Measurements from ENCODE around the gene APAF1.

Gene APAF1

DNA sequence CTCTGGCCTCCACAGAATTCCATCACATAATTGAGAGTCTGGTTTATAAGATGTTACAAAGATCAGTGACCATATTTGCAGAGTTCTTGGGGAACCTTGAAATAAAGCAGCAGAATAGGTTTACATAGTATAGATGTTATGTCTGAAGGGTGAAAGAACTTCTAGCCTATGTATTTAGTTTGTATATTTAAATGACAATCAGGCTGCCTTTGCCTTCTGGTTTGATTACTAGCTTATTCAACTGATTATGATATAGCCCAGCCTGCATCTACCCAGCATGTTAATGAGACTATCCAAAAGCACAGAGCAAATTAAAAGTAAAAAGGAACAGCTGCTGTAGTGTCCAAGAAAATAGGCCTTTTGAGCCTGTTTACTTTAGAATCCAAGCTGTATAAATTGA, 85.3 kb downstream of the APAF1 start:
- Histone ChIP-seq H3K9ac (ENCODE audit: low read length) (no peak overlapping the region), H2AFZ (ENCODE audit: low read length) (no peak overlapping the region), H3F3A (ENCODE audit: insufficient read depth, low read length) (no peaks in the 10 kb centered on the region), H3K9me2 (ENCODE audit: low read depth, low read length) (no peaks in the 10 kb centered on the region), H3K4me1 (ENCODE audit: insufficient read depth, low read length, severe bottlenecking) (no peaks in the 10 kb centered on the region), H4K20me1 (ENCODE audit: insufficient read depth, low read length) (no peaks in the 10 kb centered on the region), H3K36me3 (ENCODE audit: insufficient read depth, low read length) (peaks cover 31% of the 10 kb centered on the region; the same call in 1 of the 2 replicates), H3K27ac (ENCODE audit: low read depth, low read length, poor library complexity, severe bottlenecking) (no peak overlapping the region), H3K9me3 (ENCODE audit: low read length) (no peaks in the 10 kb centered on the region), H3K27me3 (ENCODE audit: insufficient read depth, low read length) (no peaks in the 10 kb centered on the region), H3K4me2 (ENCODE audit: low read length) (no peak overlapping the region), H3K79me2 (ENCODE audit: insufficient read depth, low read length) (no peaks in the 10 kb centered on the region), H3K4me3 (ENCODE audit: low read depth, low read length, poor library complexity, severe bottlenecking) (no peak overlapping the region)
- TF ChIP-seq, protein P1, sequence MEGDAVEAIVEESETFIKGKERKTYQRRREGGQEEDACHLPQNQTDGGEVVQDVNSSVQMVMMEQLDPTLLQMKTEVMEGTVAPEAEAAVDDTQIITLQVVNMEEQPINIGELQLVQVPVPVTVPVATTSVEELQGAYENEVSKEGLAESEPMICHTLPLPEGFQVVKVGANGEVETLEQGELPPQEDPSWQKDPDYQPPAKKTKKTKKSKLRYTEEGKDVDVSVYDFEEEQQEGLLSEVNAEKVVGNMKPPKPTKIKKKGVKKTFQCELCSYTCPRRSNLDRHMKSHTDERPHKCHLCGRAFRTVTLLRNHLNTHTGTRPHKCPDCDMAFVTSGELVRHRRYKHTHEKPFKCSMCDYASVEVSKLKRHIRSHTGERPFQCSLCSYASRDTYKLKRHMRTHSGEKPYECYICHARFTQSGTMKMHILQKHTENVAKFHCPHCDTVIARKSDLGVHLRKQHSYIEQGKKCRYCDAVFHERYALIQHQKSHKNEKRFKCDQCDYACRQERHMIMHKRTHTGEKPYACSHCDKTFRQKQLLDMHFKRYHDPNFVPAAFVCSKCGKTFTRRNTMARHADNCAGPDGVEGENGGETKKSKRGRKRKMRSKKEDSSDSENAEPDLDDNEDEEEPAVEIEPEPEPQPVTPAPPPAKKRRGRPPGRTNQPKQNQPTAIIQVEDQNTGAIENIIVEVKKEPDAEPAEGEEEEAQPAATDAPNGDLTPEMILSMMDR (IDR thresholded peaks at IDR 0.05; ENCODE audit: low read length), result no peak
- no peak for TF ChIP-seq EZH2 (IDR thresholded peaks at IDR 0.05; ENCODE audit: borderline replicate concordance, low read length)

DNA sequence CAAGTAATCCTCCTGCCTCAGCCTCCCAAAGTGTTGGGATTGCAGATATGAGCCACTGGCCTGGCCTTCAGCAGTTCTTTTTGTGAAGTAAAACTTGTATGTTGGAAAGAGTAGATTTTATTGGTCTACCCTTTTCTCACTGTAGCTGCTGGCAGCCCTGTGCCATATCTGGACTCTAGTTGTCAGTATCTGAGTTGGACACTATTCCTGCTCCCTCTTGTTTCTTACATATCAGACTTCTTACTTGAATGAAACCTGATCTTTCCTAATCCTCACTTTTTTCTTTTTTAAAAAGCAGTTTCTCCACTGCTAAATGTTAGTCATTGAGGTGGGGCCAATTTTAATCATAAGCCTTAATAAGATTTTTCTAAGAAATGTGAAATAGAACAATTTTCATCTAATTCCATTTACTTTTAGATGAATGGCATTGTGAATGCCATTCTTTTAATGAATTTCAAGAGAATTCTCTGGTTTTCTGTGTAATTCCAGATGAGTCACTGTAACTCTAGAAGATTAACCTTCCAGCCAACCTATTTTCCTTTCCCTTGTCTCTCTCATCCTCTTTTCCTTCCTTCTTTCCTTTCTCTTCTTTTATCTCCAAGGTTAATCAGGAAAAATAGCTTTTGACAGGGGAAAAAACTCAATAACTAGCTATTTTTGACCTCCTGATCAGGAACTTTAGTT, 88.7 kb downstream of the APAF1 start:
- no peak overlapping the region for H3K4me3 ChIP-seq (ENCODE audit: low read depth, low read length, poor library complexity, severe bottlenecking)
- peaks cover 13% of the 10 kb centered on the region; the same call in 1 of the 2 replicates for H3K36me3 ChIP-seq (ENCODE audit: insufficient read depth, low read length)
- H4K20me1 ChIP-seq (ENCODE audit: insufficient read depth, low read length), result no peaks in the 10 kb centered on the region
- no peak overlapping the region for H3K27ac ChIP-seq (ENCODE audit: low read depth, low read length, poor library complexity, severe bottlenecking)
- no peak for TF ChIP-seq EZH2 (IDR thresholded peaks at IDR 0.05; ENCODE audit: borderline replicate concordance, low read length)
- TF ChIP-seq, protein P1 (IDR thresholded peaks at IDR 0.05; ENCODE audit: low read length), result no peak
- H3K9me2 ChIP-seq (ENCODE audit: low read depth, low read length), result no peaks in the 10 kb centered on the region
- H3K79me2 ChIP-seq (ENCODE audit: insufficient read depth, low read length), result no peaks in the 10 kb centered on the region
- H3K27me3 ChIP-seq (ENCODE audit: insufficient read depth, low read length), result no peaks in the 10 kb centered on the region
- H3K4me2 ChIP-seq (ENCODE audit: low read length), result no peak overlapping the region
- H2AFZ ChIP-seq (ENCODE audit: low read length), result no peak overlapping the region
- no peaks in the 10 kb centered on the region for H3K9me3 ChIP-seq (ENCODE audit: low read length)
- no peak overlapping the region for H3K9ac ChIP-seq (ENCODE audit: low read length)
- H3F3A ChIP-seq (ENCODE audit: insufficient read depth, low read length), result no peaks in the 10 kb centered on the region
- H3K4me1 ChIP-seq (ENCODE audit: insufficient read depth, low read length, severe bottlenecking), result no peaks in the 10 kb centered on the region

GRCh38 chr12:98735821-98736220, 90.7 kb downstream of the APAF1 start:
- no peak for TF ChIP-seq EZH2 (IDR thresholded peaks at IDR 0.05; ENCODE audit: borderline replicate concordance, low read length)
- TF ChIP-seq, protein P1 (IDR thresholded peaks at IDR 0.05; ENCODE audit: low read length), result no peak

More at GRCh38 chr12:98735821-98736220, 90.7 kb downstream of the APAF1 start:
- H3K9me2 ChIP-seq (ENCODE audit: low read depth, low read length), result no peaks in the 10 kb centered on the region
- no peaks in the 10 kb centered on the region for H3K9me3 ChIP-seq (ENCODE audit: low read length)
- no peak overlapping the region for H3K9ac ChIP-seq (ENCODE audit: low read length)
- no peak overlapping the region for H3K4me2 ChIP-seq (ENCODE audit: low read length)
- peaks cover 5% of the 10 kb centered on the region; the same call in 1 of the 2 replicates for H3K36me3 ChIP-seq (ENCODE audit: insufficient read depth, low read length)
- H2AFZ ChIP-seq (ENCODE audit: low read length), result no peak overlapping the region
- H3K4me1 ChIP-seq (ENCODE audit: insufficient read depth, low read length, severe bottlenecking), result no peaks in the 10 kb centered on the region
- H4K20me1 ChIP-seq (ENCODE audit: insufficient read depth, low read length), result no peaks in the 10 kb centered on the region
- H3K27me3 ChIP-seq (ENCODE audit: insufficient read depth, low read length), result no peaks in the 10 kb centered on the region
- H3K79me2 ChIP-seq (ENCODE audit: insufficient read depth, low read length), result no peaks in the 10 kb centered on the region
- H3K27ac ChIP-seq (ENCODE audit: low read depth, low read length, poor library complexity, severe bottlenecking), result no peak overlapping the region
- H3F3A ChIP-seq (ENCODE audit: insufficient read depth, low read length), result no peaks in the 10 kb centered on the region
- H3K4me3 ChIP-seq (ENCODE audit: low read depth, low read length, poor library complexity, severe bottlenecking), result no peak overlapping the region
